ENCODE measurements around the gene SMPD4.
"Not testable (repeated sequence)": the region's sequence is repeated elsewhere in the genome, so short reads cannot be mapped to it uniquely, and the experiment has no call there.

SMPD4 gene

DNA sequence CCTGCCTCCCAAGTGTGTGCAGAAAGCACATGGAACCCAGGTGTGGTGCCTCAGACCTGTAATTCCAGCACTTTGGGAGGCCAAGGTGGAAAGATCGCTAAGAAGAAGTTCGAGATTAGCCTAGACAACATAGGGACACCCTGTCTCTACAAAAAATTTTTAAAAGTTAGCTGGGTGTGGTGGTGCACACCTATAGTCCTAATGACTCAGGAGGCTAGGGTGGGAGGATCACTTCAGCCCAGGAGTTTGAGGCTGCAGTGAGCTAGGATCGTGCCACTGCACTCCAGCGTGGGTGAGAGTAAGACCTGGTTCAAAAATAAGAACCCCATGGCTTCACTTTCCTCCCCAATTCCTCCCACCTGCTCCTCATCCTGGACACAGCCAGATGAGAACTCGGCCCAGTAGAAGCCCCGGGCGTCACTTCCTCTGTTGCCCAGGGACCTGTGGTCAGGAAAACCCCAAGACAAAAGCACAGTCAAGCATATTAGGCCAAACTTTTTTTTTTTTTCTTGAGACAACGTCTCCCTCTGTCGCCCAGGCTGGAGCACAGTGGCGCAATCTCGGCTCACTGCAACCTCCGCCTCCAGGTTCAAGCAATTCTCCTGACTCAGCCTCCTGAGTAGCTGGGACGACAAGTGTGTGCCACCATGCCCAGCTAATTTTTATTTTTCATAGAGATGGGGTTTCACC lies 23.4 kb downstream of the SMPD4 start:
- not testable (repeated sequence) for FAIRE-seq
- peak; percentile 23 for DNase-seq (ENCODE audit: low spot score)

DNA sequence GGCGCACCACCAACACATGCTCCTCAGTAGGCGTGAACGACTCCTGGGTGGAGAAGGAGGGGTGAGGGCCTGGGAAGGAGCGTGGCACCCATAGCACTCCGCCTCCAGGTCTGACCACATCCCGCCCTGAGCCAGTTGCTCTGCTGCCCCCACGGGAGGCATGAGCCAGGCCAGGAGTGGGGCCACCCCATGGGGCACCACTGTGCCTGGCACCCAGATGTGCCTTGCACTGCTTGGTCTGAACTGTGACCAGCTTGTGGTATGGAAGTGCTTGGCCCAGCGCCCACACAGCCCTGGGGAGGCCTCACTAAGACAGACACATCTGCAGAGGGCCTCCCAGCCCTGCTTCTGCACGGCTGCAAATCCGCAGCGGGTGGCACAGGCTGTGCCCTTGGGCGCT lies 24.0 kb downstream of the SMPD4 start:
- not testable (repeated sequence) for FAIRE-seq; DNase-seq (ENCODE audit: low spot score)

DNA sequence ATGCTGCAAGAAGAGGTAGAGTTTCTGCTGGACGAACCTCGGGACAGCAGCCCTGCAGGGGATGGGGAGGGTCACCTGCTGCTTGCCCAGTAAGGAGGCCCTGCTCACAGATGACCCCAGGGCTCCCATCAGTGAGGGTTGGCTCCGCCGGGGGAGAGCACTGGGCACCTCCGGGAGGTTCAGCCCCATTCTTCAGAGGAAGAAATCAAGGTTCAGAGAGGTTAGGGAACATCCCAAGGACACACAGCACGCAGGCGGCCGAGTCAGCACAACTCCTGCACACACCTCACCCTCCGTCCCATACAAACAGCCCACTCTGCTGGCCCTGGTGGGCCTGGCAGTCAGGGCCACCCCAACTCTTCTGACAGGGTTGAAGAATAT lies 24.8 kb downstream of the SMPD4 start:
- DNase-seq (ENCODE audit: low spot score) (no peak), FAIRE-seq (no peak)

DNA sequence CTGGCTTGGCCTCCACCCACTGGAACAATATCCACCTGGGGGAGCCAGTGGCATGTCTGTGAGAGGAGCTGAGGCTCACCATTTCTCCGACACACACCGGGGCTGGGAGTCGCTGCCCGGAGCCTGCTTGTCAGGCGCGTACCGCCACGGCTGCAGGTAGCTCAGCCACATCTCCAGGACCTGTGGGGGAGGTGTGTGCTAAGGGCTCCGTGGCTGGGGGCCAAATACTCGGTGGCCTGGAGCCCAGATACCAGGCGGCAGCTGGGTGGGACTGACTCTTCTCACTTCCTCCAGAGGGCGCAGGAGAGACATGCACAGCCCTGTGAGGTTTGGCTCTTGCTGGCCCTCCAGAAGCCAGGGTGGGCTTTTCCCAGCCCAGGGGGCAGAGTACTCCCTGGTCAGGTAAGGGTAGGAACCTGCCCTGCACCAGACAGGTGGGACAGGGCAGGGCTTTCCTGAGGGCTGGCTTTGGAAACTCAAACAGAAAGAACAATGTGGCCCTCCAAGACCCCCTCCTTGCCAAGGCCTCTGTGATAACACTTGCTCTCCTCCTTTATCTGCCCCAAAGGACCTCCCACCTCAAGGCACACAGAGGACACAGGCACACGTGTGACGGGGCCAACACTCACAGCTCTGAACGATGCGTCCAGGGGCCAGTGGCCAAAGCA lies 25.3 kb downstream of the SMPD4 start:
- peak; percentile 20 for DNase-seq (ENCODE audit: low spot score)
- FAIRE-seq: not testable (repeated sequence)

DNA sequence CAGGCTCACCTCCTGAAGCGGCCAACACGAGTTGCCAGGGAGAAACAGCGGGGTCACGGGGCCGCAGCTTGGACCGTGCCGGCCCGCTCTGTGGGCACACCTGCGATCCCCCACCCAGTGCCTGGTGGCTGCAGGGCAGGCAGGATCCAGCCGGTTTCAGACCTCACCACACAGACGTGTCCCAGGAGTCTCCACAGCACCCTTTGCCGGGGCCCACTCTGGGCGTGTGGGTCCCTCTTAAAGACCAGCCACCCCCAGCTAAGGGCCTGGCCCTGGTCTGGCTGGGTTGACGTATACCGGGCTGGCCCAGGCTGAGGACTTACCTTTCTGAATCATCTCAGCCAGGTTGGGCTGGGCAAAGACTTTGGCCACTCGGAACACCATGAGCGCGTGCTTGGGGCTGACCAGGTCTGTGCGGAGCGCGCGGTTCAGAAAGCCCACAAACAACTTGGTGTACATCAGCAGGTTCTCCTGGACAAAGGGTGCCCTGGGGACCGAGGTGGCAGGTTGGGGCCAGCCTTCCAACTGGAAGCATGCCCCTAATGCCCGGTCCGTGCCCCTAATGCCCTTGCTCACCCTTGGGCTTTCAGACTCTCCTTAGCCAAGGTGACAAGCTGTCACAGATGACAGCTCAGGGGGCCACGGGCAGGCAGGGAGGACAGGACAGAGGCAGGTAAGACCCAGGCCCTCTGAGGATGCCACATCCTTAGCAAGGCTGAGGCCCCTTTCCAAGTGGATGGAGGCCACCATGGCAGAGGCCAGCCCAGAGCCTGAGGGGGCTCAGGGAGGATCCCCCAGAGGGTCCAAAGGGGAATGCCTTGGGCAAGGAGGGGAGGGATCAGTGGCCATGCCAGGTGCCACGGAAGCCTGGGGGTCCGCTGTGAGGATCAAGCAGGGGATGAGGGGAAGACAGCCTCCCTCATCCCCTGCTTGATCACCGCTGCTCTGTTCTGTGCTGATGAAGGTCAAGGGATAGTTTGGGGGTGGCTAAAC lies 26.3 kb downstream of the SMPD4 start:
- FAIRE-seq (no peak), DNase-seq (ENCODE audit: low spot score) (no peak)

DNA sequence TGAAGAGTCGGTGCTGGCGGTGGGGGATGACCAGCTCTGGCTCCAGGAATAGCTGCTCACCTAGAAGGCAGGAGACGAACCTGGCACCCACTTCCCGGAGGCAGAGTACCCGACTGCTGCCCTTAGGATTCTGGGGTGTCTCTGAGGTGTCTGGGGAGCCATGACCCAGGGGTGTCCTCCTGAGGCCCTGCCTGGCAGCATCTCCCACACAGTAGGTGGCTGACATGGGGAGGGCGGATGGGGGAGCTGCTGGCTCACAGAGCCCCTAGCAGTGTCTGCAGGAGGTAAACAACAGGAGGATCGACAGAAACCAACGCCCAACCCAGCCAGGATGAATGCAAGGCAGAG lies 27.0 kb downstream of the SMPD4 start:
- DNase-seq (ENCODE audit: low spot score); FAIRE-seq: not testable (repeated sequence)

DNA sequence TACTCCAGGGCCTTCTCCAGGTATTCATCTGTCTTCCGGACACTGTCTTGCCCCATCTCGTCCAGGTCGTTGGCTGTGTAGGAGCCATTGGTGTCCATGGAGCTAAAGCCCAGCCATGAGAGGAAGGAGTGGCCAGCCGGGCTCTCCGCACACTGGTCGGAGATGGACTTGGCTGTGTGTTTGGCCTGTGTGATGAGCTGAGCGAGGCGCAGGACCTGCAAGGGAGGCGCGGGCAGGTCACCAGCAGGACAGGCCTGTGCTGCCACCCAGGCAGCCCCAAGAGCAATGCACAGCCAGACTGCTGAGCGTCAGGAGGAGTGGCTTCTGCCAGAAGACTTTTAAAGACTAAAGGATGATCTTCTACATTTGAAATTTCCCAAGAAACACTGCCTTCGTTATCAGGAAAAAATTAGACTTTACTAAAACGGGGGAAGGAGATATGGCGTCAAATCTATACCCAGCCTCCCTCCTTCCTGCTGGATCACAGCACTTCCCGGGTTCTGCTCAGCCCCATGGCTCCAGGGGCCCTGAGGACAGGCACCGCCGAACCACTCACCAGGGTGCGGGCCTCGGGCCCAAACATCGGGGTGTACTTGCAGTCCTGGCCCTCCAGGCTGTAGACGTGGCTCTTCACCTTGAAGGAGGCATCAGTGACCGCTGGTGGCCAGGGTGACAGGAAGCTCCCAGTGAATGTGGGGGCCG lies 27.5 kb downstream of the SMPD4 start:
- FAIRE-seq; DNase-seq (ENCODE audit: low spot score): not testable (repeated sequence)

DNA sequence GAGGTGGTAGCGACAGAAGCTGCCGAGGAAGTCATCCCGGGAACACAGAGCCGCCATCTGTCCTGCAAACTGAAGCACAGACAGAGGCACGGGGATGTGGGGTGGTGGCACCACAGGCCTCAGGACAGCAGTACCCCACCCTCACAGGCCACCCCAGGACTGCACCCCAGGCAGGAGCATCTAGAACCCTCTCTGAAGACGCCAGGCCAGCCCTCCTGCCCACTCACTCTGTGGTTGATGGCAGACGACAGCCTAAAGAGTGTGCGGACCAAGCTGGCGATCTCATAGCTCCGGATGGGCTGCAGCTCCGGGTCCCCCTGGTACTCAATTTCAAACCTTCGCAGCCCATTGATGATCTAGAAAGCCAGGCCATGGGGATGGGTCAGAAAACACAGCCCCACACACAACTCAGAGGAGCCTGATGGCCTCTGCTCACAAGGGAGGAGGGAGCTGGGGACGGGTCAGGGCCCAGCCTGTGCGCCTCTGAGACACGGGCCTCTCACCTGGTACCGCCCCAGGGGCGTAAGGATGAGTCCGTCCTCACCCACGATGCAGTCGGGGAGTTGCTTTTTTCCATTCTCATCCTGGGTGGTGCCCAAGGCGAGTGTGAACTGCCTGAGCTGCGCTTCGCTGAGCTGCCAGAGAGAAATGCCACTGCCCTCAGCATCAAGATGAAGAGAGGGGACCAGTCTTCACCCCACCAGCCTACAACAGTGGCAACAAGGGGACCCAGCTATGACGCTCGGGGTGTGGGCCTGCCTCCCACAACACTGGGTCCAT lies 28.4 kb downstream of the SMPD4 start:
- no peak for FAIRE-seq
- no peak for DNase-seq (ENCODE audit: low spot score)

DNA sequence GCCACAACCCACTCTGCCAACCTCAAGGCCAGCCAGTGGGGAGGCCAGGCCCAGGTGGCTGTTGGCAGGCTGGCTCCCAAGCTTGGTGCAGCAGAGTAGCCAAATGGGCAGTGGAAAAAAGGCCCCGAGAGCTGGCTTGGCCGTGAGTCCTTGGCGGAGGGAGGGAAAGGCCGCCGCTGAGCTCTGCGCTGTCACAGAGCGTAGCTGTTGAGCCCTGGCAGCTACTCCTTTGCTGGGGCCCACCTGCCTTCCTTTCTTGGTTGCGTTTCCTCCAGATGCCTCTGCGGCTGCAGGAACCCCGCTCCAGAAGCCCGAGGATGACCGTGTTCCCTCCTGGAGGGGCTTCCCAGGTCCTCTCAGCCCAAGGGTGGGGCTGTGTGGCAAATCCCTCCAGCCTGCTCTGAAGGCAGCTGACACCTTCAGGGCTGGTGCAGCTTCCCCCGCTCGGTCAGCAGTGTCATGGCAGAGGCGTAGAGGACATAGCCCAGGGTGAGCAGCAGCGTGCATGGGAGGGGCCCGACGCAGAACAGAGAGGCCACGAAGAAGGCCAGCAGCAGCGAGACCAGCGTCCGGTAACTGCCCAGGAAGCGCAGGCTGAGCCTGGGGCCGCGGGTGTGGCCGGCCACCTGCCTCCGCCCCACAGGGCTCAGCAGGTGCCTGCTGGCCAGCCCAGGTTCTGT lies 29.1 kb downstream of the SMPD4 start:
- FAIRE-seq; DNase-seq (ENCODE audit: low spot score): not testable (repeated sequence)

DNA sequence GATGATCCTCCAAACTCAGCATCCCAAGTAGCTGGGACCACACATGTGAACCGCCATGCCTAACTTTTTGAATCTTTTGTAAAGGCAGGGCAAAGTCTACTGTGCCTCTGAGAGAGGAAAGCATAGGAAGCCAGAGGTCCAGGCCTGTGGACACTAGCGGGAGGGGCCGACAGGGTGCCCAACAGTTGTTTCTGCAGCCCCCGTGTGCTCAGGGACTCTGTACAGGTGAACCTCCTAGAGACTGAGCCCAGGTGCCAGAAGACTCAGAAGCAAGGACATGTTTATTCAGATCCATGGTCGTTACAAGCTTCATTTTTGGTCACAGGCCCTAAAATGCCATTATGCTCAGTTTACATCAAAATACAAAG lies 30.3 kb downstream of the SMPD4 start:
- not testable (repeated sequence) for DNase-seq (ENCODE audit: low spot score); FAIRE-seq

DNA sequence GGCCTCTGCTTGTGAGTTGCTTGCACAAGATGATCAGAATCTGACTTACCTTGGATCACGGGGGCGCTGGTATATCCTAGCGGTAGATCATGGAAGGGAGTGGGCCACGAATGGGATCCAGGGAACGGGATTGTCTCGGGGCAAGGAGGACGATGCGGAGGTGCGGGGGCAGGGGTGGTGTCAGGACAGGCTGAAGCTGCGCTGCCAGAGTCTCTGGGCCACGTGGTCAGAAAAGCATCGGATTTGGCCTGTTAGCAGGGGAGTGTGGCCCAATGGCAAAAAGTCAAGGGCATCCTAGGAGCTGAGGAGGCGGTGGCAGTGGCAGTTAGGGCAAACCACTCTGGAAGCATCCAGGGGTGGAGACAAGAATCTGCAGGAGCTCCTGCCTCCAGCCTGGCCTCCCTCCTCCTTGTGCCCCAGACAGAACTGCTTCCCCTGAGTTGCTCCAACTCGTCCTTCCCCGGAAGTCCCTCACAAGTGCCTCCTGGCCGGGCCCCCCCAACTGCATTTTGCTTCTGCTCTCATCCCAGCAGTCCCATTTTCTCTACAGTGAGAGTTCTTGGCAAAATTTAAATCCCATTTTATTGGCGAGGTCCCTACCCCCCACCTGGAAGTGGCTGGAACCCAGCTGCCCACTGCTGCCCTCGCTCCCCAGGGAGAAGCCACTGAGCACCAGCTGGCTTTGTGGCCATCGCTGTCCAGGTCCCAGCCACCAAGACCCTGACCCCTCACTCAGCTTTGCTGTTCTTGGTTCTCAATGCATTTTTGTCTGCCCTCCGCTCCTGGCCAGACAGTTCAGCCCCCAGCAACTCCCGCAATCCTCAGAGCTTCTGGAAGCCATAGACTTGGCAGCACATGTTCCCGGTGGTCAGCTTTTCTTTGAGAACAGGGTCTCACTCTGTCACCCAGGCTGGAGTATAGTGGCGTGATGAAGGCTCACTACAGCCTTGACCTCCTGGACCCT lies 30.9 kb downstream of the SMPD4 start:
- FAIRE-seq (no peak), DNase-seq (ENCODE audit: low spot score) (no peak)

DNA sequence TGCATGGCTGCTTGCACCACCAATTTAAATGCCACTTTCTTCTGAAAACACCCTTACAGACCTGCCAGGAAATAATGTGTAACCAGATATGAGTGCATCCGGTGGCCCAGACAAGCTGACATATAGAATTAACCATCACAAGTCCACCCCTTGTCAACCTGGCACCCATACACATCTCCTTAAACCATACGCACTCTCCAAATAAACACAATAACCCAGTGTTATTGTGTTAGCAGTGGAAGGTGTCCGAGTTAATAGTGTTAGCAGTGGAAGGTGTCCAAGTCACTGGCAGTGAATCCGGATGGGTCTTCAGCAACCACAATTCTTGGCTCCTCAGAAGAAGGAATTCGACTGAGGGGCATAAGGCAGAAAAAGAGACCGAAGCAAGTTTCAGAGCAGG lies 32.9 kb downstream of the SMPD4 start:
- not testable (repeated sequence) for FAIRE-seq; DNase-seq (ENCODE audit: low spot score)

DNA sequence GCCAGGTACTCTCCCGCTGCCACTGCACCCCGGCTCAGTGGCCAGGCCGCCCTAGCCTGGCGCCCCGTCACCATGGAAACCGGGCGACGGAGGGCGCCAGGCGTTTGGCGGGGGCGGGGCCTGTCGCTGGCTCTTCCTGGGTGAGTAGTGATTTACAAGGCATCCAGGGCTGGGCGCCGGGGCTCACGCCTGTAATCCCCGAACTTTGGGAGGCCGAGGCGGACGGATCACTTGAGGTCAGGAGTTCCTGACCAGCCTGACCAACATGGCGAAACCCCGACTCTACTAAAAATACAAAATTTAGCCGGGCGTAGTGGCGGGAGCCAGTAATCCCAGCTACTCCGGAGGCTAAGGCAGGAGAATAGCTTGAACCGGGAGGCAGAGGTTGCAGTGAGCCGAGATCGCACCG lies 36.4 kb downstream of the SMPD4 start, which contains the start of gene CCDC74B:
TSS of gene CCDC74B (minus strand) at position 107 of the 409 bp plus-strand sequence. CDS start 116 bp downstream, outside the sequence.
- peak; percentile 36 for DNase-seq (ENCODE audit: low spot score)
- not testable (repeated sequence) for FAIRE-seq

DNA sequence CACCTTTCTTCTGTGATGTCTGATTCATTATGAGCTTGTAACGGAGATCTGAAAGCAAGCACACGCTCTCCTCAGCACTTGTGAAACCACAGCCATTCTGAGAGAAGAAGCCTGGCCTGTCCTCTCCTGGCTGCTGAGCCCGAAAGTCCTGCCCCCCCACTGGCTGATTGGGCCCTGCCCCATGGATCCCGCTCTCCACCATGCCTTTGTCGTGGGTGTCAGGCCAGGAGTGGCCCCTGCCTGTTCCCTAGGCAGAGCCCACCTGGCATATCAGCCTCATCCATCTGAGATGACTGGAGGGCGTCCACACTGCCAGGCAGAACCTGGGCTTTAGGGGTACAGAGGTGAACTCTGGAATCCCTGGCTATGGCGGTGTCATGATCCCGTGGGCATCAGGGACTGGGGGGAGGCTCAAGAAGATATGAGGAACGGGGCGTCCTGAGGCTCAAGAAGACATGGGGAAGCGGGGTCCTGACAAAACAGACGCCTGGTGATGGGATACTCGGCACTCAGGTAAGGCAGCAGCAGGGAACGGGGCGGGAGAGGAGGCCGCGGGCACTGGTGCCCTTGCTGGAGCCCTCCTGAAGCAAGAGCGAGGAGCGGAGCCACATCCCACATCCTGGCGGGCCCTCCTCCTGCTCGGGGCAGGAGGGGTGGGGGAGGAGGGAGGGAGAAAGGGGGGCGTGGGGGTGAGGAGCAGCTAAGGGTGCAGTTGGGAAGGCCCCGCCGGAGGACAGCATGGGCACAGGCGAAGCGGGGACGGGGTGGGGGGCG lies 37.9 kb downstream of the SMPD4 start:
- not testable (repeated sequence) for DNase-seq (ENCODE audit: low spot score); FAIRE-seq

DNA sequence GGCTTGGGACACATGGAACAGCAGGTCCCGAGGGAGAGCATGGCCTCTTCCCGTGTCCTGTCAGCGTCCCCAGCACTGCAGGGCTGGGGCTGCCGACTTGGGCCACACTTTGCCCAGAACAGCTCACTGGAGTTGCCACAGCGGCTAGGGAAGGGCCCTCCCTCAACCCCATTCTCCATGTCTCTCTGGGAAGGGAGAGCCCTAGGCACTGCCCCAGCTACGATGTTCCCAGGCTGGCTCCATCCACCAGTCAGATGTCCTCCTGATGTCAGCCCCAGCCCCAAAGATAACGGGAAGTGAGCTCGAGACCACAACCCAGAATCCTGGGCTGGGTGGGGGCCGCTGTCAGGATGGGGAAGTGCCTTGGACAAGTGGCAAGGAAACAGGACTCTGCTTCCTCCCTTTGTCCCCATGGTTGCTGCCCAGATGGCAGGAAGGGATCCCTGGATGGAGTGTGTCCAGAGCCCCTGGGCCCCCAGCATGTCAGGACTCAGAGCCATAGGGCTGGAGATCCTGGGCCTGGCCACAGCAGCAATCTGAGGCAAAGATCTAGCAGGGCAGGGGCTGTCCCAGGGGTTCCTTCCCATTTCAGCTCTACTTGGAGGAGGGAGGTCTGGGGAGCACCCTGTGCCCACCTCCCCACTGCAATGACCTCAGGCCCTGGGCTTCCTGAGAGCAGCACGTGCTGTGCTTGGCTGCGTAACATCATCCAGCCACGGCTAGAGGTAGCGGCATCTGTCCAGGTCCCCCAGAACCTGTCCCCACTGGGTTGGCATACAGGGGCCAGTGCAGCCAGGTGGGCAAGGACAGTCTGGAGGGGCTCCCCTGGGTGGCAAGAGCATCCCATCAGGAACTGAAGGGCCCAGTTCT lies 38.8 kb downstream of the SMPD4 start:
- not testable (repeated sequence) for FAIRE-seq; DNase-seq (ENCODE audit: low spot score)

DNA sequence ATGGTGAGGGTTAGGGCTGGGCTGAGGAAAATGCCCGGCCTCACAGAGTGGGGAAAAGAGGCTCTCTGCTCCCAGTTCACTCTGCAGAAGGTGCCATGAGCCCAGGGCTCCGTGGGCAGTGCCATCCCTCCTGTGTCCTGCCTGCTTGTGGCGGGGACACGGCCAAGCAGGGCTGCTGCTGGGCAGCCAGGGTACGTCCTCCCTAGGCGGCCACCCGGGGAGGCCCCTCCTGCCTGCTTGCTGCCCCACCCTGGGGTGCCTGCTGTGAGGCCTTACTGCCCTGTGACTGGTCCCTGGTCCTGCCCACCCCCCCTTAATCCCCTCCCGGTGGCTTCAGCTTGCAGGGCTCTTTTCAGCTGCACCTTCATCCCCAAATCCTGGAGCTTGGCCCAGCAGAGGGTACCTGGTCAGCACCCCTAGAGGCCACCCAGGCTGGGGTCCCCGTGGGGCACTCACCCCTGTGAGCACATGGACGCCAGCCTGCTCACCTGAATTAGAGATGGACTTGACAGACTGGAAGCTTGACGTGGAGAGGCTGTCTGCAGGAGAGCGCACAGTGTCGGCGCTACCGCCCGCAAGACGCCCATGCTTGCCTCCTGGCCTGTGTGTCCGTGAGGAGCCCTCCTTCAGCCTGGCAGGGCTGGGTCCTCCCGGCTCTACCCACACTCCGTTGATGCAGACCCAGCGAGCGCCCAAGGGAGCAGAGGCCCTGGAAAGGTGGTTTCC lies 39.6 kb downstream of the SMPD4 start:
- not testable (repeated sequence) for FAIRE-seq; DNase-seq (ENCODE audit: low spot score)
